Keratinocyte (primary cell): ENCODE results near the gene SLC25A42. TPM values are rescaled to one million over a fixed set of nuclear protein-coding genes. Genes with fewer than 3 reads are reported as not detected.

ENCODE experiments used
- DNase-seq: peaks from one replicate; pipeline ENCODE4 v3.0.0-alpha.2; 2011; ENCODE audit warnings: low read depth, missing footprints, low spot score
- FAIRE-seq: peaks from 2 replicates; lab custom pipeline; 2011; peaks lifted over from hg19 to GRCh38; lab: Jason Lieb, UNC
- H2AFZ ChIP-seq: 2 replicates; pipeline ENCODE4 v1.6.0; 2012; ENCODE audit warnings: low read length, control low read depth, inconsistent platforms; ENCODE audit not compliant: control insufficient read depth
- H3K27ac ChIP-seq: 2 replicates; pipeline ENCODE4 v1.5.1; 2011; ENCODE audit warnings: low read length; ENCODE audit not compliant: control insufficient read depth, insufficient read depth
- H3K27me3 ChIP-seq: 3 replicates; pipeline ENCODE4 v1.6.0; 2011; ENCODE audit warnings: low read length; ENCODE audit not compliant: control insufficient read depth, insufficient read depth; ENCODE audit errors: extremely low read depth
- H3K36me3 ChIP-seq, 2 experiments: 2 replicates in 1 of 2; 3 replicates in 1 of 2; pipeline ENCODE4 v1.5.1; 2011; ENCODE audit warnings: low read length in 2 of 2, mild to moderate bottlenecking in 1 of 2; ENCODE audit not compliant: control insufficient read depth in 2 of 2, insufficient read depth in 2 of 2; ENCODE audit errors: extremely low read depth in 1 of 2
- H3K4me1 ChIP-seq: 3 replicates; pipeline ENCODE4 v1.5.1; 2011; ENCODE audit warnings: low read length; ENCODE audit not compliant: control insufficient read depth, insufficient read depth; ENCODE audit errors: extremely low read depth
- H3K4me2 ChIP-seq: 3 replicates; pipeline ENCODE4 v1.6.0; 2011; ENCODE audit warnings: low read depth, low read length; ENCODE audit not compliant: control insufficient read depth, insufficient read depth; ENCODE audit errors: extremely low read depth
- H3K4me3 ChIP-seq, 3 experiments: fragments of 200-600 bp in 1 of 3; sonication (generic) in 1 of 3; 2 replicates in 2 of 3; 3 replicates in 1 of 3; pipeline ENCODE4 v1.5.1; 2011 to 2016; ENCODE audit warnings: low read length in 3 of 3, mild to moderate bottlenecking in 3 of 3, control low read depth in 2 of 3, inconsistent platforms in 1 of 3, low read depth in 1 of 3, mixed read lengths in 1 of 3, mixed run types in 1 of 3, moderate library complexity in 1 of 3; ENCODE audit not compliant: control insufficient read depth in 2 of 3, insufficient read depth in 2 of 3; ENCODE audit errors: extremely low read depth in 1 of 3
- H3K79me2 ChIP-seq: 2 replicates; pipeline ENCODE4 v1.6.0; 2012; ENCODE audit warnings: low read length; ENCODE audit not compliant: control insufficient read depth, insufficient read depth
- H3K9ac ChIP-seq: 3 replicates; pipeline ENCODE4 v1.6.0; 2011; ENCODE audit warnings: low read length; ENCODE audit not compliant: control insufficient read depth, insufficient read depth; ENCODE audit errors: extremely low read depth
- H3K9me1 ChIP-seq: 3 replicates; pipeline ENCODE4 v1.6.0; 2011; ENCODE audit warnings: low read length; ENCODE audit not compliant: control insufficient read depth, insufficient read depth; ENCODE audit errors: extremely low read depth
- H3K9me3 ChIP-seq: 2 replicates; pipeline ENCODE4 v1.5.1; 2012; ENCODE audit warnings: low read depth, low read length; ENCODE audit not compliant: control insufficient read depth
- H4K20me1 ChIP-seq: 3 replicates; pipeline ENCODE4 v1.6.0; 2011; ENCODE audit warnings: low read length; ENCODE audit not compliant: control insufficient read depth, insufficient read depth; ENCODE audit errors: extremely low read depth
- CTCF ChIP-seq, 3 experiments: IDR thresholded peaks in 1 of 3; conservative IDR thresholded peaks in 1 of 3; optimal IDR thresholded peaks in 1 of 3; 2 replicates in 2 of 3; 3 replicates in 1 of 3; pipeline versions ENCODE3 to v1.5.1; 2011; ENCODE audit warnings: low read length in 3 of 3, mild to moderate bottlenecking in 3 of 3, moderate library complexity in 2 of 3, control low read depth in 1 of 3, inconsistent platforms in 1 of 3; ENCODE audit not compliant: insufficient read depth in 2 of 3; ENCODE audit errors: extremely low read depth in 1 of 3
- EZH2 ChIP-seq: IDR thresholded peaks from one replicate; pipeline ENCODE4 v1.6.1; 2012; ENCODE audit warnings: inconsistent platforms, mild to moderate bottlenecking, low read length, moderate library complexity
- dilution Hi-C: fragments of 300-500 bp; cut with MboI; formaldehyde crosslinking; loops from one replicate; pipeline ENCODE4 v1.7.0; 2020; ENCODE audit warnings: low sequenced_read_pairs; ENCODE audit not compliant: extremely low pct_ligation_motif_present
- polyA plus RNA-seq, 5 experiments: library from polyadenylated mRNA; depleted of rRNA in 3 of 5; stranded (reverse) in 3 of 5; stranded (forward) in 1 of 5; unstranded in 1 of 5; fragments of >200 nt; gene quantifications; 1 replicate in 1 of 5; 2 replicates in 3 of 5; 3 replicates in 1 of 5; pipeline versions ENCODE4 v1.2.1 to v1.2.3, GENCODE V29; 2011 to 2012; ENCODE audit warnings: missing spikeins in 2 of 5, low read depth in 1 of 5, low replicate concordance in 1 of 5

SLC25A42 gene
- polyA plus RNA-seq, 1 donor (not counting 4 experiments of a cell fraction or from before 2014, with no cell fraction given), result 1.2 TPM

- peaks cover 2% of the 10 kb centered on the region for H3K9me1 ChIP-seq
- peaks cover 2% of the 10 kb centered on the region for H3K27me3 ChIP-seq
- peak in 2 of 3 experiments; percentile 3 to 24 for TF ChIP-seq CTCF (optimal IDR thresholded peaks at IDR 0.05 in 1 of 3, IDR thresholded peaks at IDR 0.05 in 1 of 3, conservative IDR thresholded peaks at IDR 0.05 in 1 of 3; ENCODE audit: extremely low read depth in 1 of 3, insufficient read depth in 2 of 3, low read length in 3 of 3)
- no peak for TF ChIP-seq EZH2
- dilution Hi-C loops, result no loop called here
- H3K79me2 ChIP-seq, result no peaks in the 10 kb centered on the region
- peak overlapping the region; percentile 48 to 66 (median 65) for H3K4me3 ChIP-seq
- peaks cover 6% of the 10 kb centered on the region for H3K4me1 ChIP-seq
- DNase-seq (no peak), FAIRE-seq (no peak)
- H3K9me3 ChIP-seq, result no peaks in the 10 kb centered on the region
- no peaks in the 10 kb centered on the region for H4K20me1 ChIP-seq
- H3K36me3 ChIP-seq, result peaks cover 2 to 4% of the 10 kb centered on the region in 2 experiments
- peak overlapping the region; percentile 81 for H3K4me2 ChIP-seq
- no peak overlapping the region for H3K27ac ChIP-seq
- peak overlapping the region; percentile 59 for H2AFZ ChIP-seq
- H3K9ac ChIP-seq, result peak overlapping the region; percentile 57
Observed at GRCh38 chr19:19064098-19064722, 416 bp downstream of the SLC25A42 start.

GRCh38 chr19:19064811-19065745 lies 1.3 kb downstream of the SLC25A42 start:
- TF ChIP-seq EZH2, result no peak
- TF ChIP-seq CTCF (optimal IDR thresholded peaks at IDR 0.05 in 1 of 3, IDR thresholded peaks at IDR 0.05 in 1 of 3, conservative IDR thresholded peaks at IDR 0.05 in 1 of 3; ENCODE audit: extremely low read depth in 1 of 3, insufficient read depth in 2 of 3, low read length in 3 of 3), result no peak
- Histone ChIP-seq H3K27me3 (peaks cover 2% of the 10 kb centered on the region), H4K20me1 (no peaks in the 10 kb centered on the region), H2AFZ (peak overlapping the region; percentile 7), H3K79me2 (no peaks in the 10 kb centered on the region), H3K36me3 (peaks cover 0 to 1% of the 10 kb centered on the region in 2 experiments), H3K4me1 (peaks cover 6% of the 10 kb centered on the region), H3K4me2 (peak overlapping the region; percentile 81), H3K4me3 (peak overlapping the region; percentile 48 to 66 (median 65)), H3K9me3 (no peaks in the 10 kb centered on the region), H3K9me1 (peaks cover 2% of the 10 kb centered on the region), H3K27ac (no peak overlapping the region), H3K9ac (no peak overlapping the region)
- dilution Hi-C loops, result no loop called here
- no peak for DNase-seq
- no peak for FAIRE-seq
